ENCODE results near the gene STXBP4. TPM values are rescaled to one million over a fixed set of nuclear protein-coding genes. Genes with fewer than 3 reads are reported as not detected.

Gene STXBP4
- total and polyA plus RNA-seq, 2 donors (not counting 3 experiments of a cell fraction or from before 2014, with no cell fraction given) = 1.9 to 12.9 TPM

DNA sequence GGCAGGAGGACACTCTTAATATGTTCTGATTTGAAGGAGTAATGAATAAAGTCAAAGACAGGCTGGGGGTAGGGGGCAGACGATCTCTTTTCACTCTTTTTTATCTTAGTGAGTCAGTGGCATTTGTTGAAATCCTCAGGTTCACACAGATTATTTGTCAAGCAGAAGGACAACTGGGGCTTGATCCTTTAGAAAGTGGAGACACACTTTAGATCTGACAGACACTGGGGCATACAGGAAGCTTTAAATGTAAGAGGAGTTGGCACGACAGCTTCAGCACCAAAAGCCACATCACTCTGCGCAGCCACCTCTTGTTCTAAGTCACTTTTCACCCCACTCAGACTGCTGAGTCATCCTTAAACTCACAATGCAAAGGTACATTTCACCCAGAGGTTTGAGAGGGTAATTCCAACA, 121.5 kb downstream of the STXBP4 start:
- FAIRE-seq = no peak
- no TSS peak for BruUV-seq (replicated peaks)

More for the DNA sequence above, 121.5 kb downstream of the STXBP4 start:
- no peaks in the 10 kb centered on the region for H4K20me1 ChIP-seq (replicated peaks; ENCODE audit: control insufficient read depth, extremely low read depth, insufficient read depth, low read length)
- dilution Hi-C loops (cut with MboI; ENCODE audit: extremely low pct_ligation_motif_present, low sequenced_read_pairs) = no loop called here
- intact Hi-C loops (cut with micrococcal nuclease) = no loop called here
- TF ChIP-seq FOS (IDR thresholded peaks at IDR 0.05; ENCODE audit: borderline replicate concordance, insufficient read depth, low read length) = no peak
- no peak for TF ChIP-seq POLR2A (IDR thresholded peaks at IDR 0.05; ENCODE audit: low read depth, low read length)
- TF ChIP-seq, protein P1, sequence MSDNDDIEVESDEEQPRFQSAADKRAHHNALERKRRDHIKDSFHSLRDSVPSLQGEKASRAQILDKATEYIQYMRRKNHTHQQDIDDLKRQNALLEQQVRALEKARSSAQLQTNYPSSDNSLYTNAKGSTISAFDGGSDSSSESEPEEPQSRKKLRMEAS (IDR thresholded peaks at IDR 0.05; ENCODE audit: insufficient read depth, insufficient read length) = no peak
- TF ChIP-seq, protein P2, sequence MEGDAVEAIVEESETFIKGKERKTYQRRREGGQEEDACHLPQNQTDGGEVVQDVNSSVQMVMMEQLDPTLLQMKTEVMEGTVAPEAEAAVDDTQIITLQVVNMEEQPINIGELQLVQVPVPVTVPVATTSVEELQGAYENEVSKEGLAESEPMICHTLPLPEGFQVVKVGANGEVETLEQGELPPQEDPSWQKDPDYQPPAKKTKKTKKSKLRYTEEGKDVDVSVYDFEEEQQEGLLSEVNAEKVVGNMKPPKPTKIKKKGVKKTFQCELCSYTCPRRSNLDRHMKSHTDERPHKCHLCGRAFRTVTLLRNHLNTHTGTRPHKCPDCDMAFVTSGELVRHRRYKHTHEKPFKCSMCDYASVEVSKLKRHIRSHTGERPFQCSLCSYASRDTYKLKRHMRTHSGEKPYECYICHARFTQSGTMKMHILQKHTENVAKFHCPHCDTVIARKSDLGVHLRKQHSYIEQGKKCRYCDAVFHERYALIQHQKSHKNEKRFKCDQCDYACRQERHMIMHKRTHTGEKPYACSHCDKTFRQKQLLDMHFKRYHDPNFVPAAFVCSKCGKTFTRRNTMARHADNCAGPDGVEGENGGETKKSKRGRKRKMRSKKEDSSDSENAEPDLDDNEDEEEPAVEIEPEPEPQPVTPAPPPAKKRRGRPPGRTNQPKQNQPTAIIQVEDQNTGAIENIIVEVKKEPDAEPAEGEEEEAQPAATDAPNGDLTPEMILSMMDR (IDR thresholded peaks at IDR 0.05; ENCODE audit: extremely low read depth in 1 of 2, insufficient read depth in 1 of 2, low read depth in 1 of 2, low read length in 2 of 2) = no peak
- TF ChIP-seq MYC (IDR thresholded peaks at IDR 0.05; ENCODE audit: low read depth, low read length) = no peak
- TF ChIP-seq GATA2 (IDR thresholded peaks at IDR 0.05; ENCODE audit: insufficient read depth, insufficient read length, low read depth, low read length) = no peak
- TF ChIP-seq JUN (IDR thresholded peaks at IDR 0.05; ENCODE audit: borderline replicate concordance, insufficient read depth, insufficient read length, low read depth) = no peak
- TF ChIP-seq POLR2AphosphoS5 (IDR thresholded peaks at IDR 0.05; ENCODE audit: insufficient read depth, low read depth, low read length) = no peak
- TF ChIP-seq EZH2 (IDR thresholded peaks at IDR 0.05; ENCODE audit: borderline replicate concordance, low read depth, low read length, severe bottlenecking) = no peak
- H2AFZ ChIP-seq (ENCODE audit: low read depth, low read length) = no peak overlapping the region
- no peaks in the 10 kb centered on the region for H3K79me2 ChIP-seq (ENCODE audit: control insufficient read depth, insufficient read depth, low read length)
- ChIA-PET CTCF (interaction anchor here (0.7 to 1.0 kb wide), 2 partner anchors 14 to 28 kb away, joined by 3 read pairs; no protein-coding TSS in a partner anchor), POLR2A (no interaction called here)
- no peak overlapping the region for H3K9ac ChIP-seq (replicated peaks; ENCODE audit: extremely low read depth, insufficient read depth, low read length)
- H3K4me1 ChIP-seq (ENCODE audit: control insufficient read depth, extremely low read depth, insufficient read depth, low read length) = peaks cover 10% of the 10 kb centered on the region
- H3K9me3 ChIP-seq (replicated peaks; ENCODE audit: control insufficient read depth, insufficient read depth, low read length) = no peaks in the 10 kb centered on the region
- H3K9me1 ChIP-seq (replicated peaks; ENCODE audit: control insufficient read depth, extremely low read depth, insufficient read depth, low read length) = no peaks in the 10 kb centered on the region
- no peak overlapping the region for H3K4me3 ChIP-seq (replicated peaks in 1 of 3; ENCODE audit: insufficient read depth in 1 of 3, low read depth in 1 of 3, low read length in 3 of 3)
- no peaks in the 10 kb centered on the region for H3K27me3 ChIP-seq (ENCODE audit: control insufficient read depth in 2 of 2, insufficient read depth in 2 of 2, low read length in 2 of 2)
- H3K36me3 ChIP-seq (ENCODE audit: control insufficient read depth in 2 of 2, extremely low read depth in 1 of 2, insufficient read depth in 2 of 2, low read length in 2 of 2) = no peaks in the 10 kb centered on the region
- no peak for DNase-seq (ENCODE audit: low read depth, low spot score)
- H3K27ac ChIP-seq (ENCODE audit: insufficient read depth, low read depth, low read length) = no peak overlapping the region
- no peak overlapping the region for H3K4me2 ChIP-seq (ENCODE audit: insufficient read depth, low read length)
